Memory B cell (primary cell): ENCODE measurements around the gene LHX4.

ENCODE experiments used
- ATAC-seq: fragments of 150-1000 bp; cut with Tn5 transposase; 2 replicates; pipeline ENCODE4 v1.10.0; 2021; ENCODE audit warnings: low read depth, mild to moderate bottlenecking, moderate library complexity
- DNase-seq, 2 donors: peaks; one replicate each; pipeline ENCODE4 v3.0.0; 2022; ENCODE audit warnings: low spot score in 2 of 2
- H3K27ac Mint-ChIP-seq: one replicate; pipeline ENCODE4 v1.8.0; 2022; ENCODE audit warnings: mild to moderate bottlenecking, moderate library complexity, mixed read lengths
- H3K27me3 Mint-ChIP-seq: one replicate; pipeline ENCODE4 v1.8.0; 2022; ENCODE audit warnings: mixed read lengths
- H3K36me3 Mint-ChIP-seq: one replicate; pipeline ENCODE4 v1.8.0; 2022; ENCODE audit warnings: mild to moderate bottlenecking, mixed read lengths
- H3K4me1 Mint-ChIP-seq: one replicate; pipeline ENCODE4 v1.8.0; 2022; ENCODE audit warnings: mixed read lengths
- H3K4me3 Mint-ChIP-seq: one replicate; pipeline ENCODE4 v1.8.0; 2022; ENCODE audit warnings: mild to moderate bottlenecking, moderate library complexity, mixed read lengths
- H3K9me3 Mint-ChIP-seq: one replicate; pipeline ENCODE4 v1.8.0; 2022; ENCODE audit warnings: mixed read lengths

The LHX4 gene

DNA sequence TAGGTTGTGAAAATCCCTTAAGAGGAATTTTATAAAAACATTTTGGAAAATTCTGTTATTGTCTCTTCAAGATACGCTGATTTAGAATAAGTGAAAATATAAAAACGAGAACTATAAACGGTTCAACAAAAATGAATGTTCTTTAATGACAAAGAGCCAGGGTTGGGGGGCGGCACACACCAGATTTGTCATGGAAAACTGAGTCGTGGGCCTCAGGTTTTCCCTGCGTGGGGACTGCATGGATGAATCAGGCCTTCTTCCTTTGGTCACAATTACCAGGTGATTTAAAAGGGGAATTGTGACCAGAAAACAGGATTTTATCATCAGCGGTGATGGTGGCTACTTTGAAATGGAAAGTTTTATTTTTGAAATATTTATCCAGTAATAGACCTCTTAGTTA lies 8.6 kb downstream of the LHX4 start:
- Mint-ChIP-seq H3K36me3 (no peaks in the 10 kb centered on the region), H3K27ac (no peak overlapping the region), H3K4me1 (peaks cover 17% of the 10 kb centered on the region), H3K4me3 (no peak overlapping the region), H3K27me3 (peaks cover 40% of the 10 kb centered on the region), H3K9me3 (no peaks in the 10 kb centered on the region)
- ATAC-seq = no peak
- no peak for DNase-seq

DNA sequence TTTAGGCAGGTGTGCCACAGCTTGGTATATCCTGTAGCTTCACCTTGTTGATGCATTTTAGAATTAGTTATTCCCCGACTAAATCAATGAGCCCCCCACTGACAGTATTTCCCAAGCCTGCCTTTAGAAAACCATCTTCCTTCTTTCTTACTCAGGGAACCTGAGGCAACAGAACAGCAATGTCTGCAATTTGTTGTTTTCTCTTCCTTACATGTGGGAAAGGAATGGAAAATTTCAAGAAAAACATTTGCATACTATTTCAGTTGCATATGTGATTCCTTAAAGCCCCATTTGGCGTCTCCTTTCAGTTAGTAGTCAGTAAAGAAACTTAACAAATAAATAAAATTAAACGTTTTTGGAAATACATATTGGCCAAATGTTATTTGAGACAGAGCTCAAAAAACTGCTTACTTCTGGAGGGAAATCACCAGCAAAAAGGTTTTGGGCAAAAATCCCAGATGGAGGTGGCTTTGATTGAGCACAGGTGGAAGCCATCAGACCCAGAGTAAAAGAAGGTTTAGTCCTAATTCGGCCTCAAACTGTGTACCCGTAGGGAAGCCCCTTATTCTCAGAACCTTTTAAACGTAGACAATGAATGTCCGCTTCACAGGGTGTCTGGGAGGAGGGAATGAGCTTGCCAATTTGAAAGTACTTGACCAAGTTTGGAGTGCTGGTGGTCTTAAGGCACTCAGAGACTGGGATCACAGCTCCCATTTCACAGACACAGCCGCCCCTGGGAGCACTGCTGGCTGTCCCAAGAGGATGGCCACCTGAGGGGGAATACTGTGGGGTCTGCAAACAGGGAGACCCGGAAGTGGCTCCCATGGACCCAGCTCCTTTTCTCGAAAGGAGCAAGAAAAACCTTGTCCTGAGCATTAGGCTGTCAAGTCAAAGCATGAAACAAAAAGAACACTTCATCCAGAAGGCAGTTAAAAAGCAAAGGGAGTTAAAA lies 9.4 kb downstream of the LHX4 start:
- Mint-ChIP-seq H3K4me3 (no peak overlapping the region), H3K4me1 (peaks cover 16% of the 10 kb centered on the region), H3K27me3 (peaks cover 34% of the 10 kb centered on the region), H3K9me3 (no peaks in the 10 kb centered on the region), H3K27ac (no peak overlapping the region), H3K36me3 (no peaks in the 10 kb centered on the region)
- DNase-seq (no peak), ATAC-seq (no peak)

DNA sequence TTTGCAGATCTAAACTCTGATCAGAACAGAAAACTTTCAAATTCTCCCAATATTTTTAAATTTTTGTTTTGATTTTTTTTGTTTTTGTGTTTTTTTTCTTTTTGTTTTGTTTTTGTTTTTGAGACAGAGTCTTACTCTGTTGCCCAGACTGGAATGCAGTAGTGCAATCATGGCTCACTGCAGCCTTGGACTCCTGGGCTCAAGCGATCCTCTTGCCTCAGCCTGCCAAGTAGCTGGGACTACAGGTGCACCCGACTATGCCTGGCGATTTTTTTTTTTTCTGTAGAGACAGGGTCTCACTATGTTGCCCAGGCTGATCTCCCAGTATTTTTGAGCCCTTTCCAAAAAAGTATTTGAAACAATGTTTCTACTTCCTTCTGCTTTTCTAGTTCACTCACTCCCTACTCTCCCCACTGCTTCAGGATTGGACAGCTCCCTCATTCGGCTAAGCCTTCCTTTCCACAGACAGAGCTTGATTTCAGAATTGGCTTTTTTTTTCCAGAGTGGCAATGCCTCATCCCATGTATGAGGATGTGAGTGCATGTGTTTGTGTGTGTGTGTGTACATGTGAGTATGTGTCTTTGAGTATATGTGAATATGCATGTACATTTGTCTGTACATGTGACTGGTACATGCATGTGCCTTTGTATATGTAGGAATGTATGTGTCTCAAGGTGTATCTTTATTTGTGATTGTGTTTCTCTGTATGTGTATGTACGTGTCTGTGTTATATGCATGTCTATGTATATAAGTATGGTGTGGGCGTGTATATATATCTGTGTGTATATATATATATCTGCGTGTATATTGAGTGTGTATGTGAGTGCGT lies 11.9 kb downstream of the LHX4 start:
- ATAC-seq (no peak), DNase-seq (no peak)
- Mint-ChIP-seq H3K9me3 (no peaks in the 10 kb centered on the region), H3K36me3 (no peaks in the 10 kb centered on the region), H3K27me3 (peaks cover 28% of the 10 kb centered on the region), H3K4me1 (peaks cover 5% of the 10 kb centered on the region), H3K27ac (no peak overlapping the region), H3K4me3 (no peak overlapping the region)

DNA sequence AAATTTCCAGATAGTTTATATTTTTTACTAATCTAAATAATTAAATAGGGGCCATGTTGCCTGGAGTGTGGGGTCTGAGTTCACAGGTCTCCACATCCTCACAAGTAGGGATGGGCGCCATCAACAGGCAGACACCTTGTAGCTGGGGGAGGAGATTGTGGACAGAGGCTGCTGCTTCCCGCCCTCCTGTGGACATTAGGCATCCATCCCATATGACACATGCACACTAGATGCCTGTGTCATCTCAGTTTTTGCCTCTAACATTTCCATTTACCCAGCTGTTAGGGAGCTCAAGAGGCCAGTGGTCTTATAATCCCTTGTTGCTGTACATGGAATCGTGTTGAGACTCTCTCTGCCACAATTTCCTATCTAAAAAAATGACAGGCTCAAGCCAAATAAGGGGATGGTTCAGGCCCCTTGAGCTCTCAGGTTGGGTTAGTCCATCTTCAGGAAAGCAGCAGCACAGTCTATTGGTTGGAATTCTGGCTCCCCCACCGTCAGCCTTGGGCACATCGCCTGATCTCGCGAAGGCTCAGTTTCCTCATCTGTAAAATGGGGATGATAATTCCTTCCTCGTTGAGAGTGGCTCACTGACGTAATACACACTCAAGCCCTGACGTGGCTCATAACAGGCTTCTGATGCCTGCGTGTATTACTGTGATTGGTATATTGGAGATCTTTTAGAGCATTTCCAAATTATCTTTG lies 13.6 kb downstream of the LHX4 start:
- no peaks in the 10 kb centered on the region for H3K36me3 Mint-ChIP-seq

DNA sequence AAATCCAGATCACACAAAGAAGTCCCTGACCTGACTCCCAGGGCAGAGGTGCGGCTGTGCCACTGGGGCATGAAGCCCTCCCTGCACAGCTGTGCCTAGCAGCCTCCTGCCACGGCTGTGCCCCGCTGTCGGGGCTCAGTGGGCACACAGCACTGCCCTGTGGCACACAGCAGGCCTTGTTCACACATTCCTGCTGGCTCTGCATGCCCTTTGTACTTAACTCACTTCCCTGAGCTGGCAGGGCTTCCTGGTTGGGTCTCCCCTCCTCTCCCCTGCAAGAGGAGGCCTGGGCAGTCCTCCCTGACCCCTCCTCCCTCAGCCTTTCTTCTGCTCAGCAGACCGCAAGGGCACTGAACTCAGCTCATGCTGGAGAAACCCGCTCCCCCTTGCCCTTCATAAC lies 14.8 kb downstream of the LHX4 start:
- Mint-ChIP-seq H3K4me3 (no peak overlapping the region), H3K4me1 (peaks cover 3% of the 10 kb centered on the region), H3K9me3 (no peaks in the 10 kb centered on the region), H3K36me3 (no peaks in the 10 kb centered on the region), H3K27me3 (peaks cover 21% of the 10 kb centered on the region), H3K27ac (no peak overlapping the region)
- DNase-seq (no peak), ATAC-seq (no peak)

More for the DNA sequence above, 13.6 kb downstream of the LHX4 start:
- DNase-seq (no peak), ATAC-seq (no peak)
- Mint-ChIP-seq H3K4me1 (peaks cover 5% of the 10 kb centered on the region), H3K27ac (no peak overlapping the region), H3K9me3 (no peaks in the 10 kb centered on the region), H3K27me3 (peaks cover 21% of the 10 kb centered on the region), H3K4me3 (no peak overlapping the region)

DNA sequence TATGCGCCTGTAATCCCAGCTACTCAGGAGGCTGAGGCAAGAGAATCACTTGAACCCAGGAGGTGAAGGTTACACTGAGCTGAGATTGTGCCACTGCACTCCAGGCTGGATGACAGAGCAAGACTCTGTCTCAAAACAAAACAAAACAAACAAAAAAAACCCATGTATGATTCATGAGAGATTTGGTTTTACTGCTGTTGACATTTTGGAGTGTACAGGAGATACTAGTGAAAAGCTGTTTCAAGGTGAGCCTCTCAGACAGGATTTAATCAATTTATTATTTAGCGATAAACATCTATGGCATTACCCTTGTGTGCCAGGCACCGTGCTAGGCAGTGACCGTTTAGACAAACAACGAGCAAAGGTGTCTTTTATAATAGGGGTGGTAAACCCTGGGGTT lies 16.5 kb downstream of the LHX4 start:
- no peaks in the 10 kb centered on the region for H3K36me3 Mint-ChIP-seq
- H3K4me1 Mint-ChIP-seq = peaks cover 3% of the 10 kb centered on the region
- DNase-seq = no peak
- H3K27me3 Mint-ChIP-seq = peaks cover 29% of the 10 kb centered on the region
- H3K27ac Mint-ChIP-seq = no peak overlapping the region
- ATAC-seq = no peak
- H3K9me3 Mint-ChIP-seq = no peaks in the 10 kb centered on the region
- H3K4me3 Mint-ChIP-seq = no peak overlapping the region

DNA sequence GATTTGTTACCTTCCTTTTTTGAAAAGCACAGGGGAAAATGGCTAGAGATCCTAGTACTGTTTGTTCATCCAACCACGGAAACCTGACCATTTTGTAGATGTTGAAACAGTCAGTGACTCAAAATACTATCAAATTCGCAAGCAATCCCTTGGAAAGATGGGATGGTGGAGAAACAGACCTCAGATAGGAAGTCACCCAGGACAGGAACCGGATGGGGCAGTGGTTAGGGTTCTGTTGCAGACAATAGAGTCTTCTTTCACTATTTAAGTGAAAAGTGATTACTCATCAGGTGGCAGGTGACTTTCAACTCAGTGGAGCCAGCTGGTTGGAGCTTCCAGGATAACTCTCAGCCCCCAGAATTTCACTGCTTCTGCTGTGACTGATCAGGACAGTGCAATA lies 17.0 kb downstream of the LHX4 start:
- no peak overlapping the region for H3K27ac Mint-ChIP-seq
- no peak for ATAC-seq
- H3K4me1 Mint-ChIP-seq = peaks cover 1% of the 10 kb centered on the region

DNA sequence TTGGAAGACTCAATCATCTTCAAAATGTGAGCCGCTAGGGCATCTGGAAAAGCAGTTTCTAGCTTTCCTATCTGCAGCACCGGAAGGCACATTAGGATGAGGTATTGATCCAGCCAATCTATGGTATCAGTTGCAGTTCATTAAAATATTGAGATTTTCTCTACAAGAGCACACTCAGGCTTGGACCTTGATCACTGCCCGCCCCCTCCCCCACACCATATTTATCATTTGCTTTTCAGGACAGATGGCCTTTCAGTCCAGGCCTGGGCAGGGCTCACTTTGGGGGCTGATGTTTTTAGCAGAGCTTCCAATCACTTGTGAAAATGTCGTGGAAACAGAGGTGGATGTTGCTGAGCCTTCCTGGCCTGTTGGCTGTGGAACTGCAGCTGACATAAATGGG lies 17.5 kb downstream of the LHX4 start:
- Mint-ChIP-seq H3K4me1 (peaks cover 2% of the 10 kb centered on the region), H3K27ac (no peak overlapping the region), H3K27me3 (peaks cover 24% of the 10 kb centered on the region), H3K9me3 (no peaks in the 10 kb centered on the region), H3K4me3 (no peak overlapping the region), H3K36me3 (no peaks in the 10 kb centered on the region)
- ATAC-seq (no peak), DNase-seq (no peak)

More for the DNA sequence above, 17.0 kb downstream of the LHX4 start:
- H3K27me3 Mint-ChIP-seq = peaks cover 27% of the 10 kb centered on the region
- no peak overlapping the region for H3K4me3 Mint-ChIP-seq
- no peaks in the 10 kb centered on the region for H3K9me3 Mint-ChIP-seq
- no peaks in the 10 kb centered on the region for H3K36me3 Mint-ChIP-seq
- DNase-seq = no peak

DNA sequence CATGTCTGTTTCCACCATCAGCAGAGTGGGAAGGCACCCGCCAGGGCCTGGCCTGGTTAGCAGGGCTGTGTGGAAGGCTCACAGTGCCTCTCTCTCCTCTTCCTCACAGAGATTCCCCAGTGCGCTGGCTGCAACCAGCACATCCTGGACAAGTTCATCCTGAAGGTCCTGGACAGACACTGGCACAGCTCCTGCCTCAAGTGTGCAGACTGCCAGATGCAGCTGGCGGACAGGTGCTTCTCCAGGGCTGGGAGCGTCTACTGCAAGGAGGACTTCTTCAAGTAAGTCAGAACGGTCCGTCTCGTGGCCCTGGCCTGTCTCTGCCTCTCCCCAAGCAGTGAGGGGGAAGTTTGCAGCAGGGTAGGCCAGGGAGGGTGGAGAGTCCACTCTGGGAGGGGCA lies 18.1 kb downstream of the LHX4 start:
- no peak overlapping the region for H3K4me3 Mint-ChIP-seq
- H3K4me1 Mint-ChIP-seq = peaks cover 3% of the 10 kb centered on the region
- H3K27ac Mint-ChIP-seq = no peak overlapping the region
- no peaks in the 10 kb centered on the region for H3K9me3 Mint-ChIP-seq
- no peak for DNase-seq
- ATAC-seq = no peak
- no peaks in the 10 kb centered on the region for H3K36me3 Mint-ChIP-seq
- peaks cover 27% of the 10 kb centered on the region for H3K27me3 Mint-ChIP-seq

DNA sequence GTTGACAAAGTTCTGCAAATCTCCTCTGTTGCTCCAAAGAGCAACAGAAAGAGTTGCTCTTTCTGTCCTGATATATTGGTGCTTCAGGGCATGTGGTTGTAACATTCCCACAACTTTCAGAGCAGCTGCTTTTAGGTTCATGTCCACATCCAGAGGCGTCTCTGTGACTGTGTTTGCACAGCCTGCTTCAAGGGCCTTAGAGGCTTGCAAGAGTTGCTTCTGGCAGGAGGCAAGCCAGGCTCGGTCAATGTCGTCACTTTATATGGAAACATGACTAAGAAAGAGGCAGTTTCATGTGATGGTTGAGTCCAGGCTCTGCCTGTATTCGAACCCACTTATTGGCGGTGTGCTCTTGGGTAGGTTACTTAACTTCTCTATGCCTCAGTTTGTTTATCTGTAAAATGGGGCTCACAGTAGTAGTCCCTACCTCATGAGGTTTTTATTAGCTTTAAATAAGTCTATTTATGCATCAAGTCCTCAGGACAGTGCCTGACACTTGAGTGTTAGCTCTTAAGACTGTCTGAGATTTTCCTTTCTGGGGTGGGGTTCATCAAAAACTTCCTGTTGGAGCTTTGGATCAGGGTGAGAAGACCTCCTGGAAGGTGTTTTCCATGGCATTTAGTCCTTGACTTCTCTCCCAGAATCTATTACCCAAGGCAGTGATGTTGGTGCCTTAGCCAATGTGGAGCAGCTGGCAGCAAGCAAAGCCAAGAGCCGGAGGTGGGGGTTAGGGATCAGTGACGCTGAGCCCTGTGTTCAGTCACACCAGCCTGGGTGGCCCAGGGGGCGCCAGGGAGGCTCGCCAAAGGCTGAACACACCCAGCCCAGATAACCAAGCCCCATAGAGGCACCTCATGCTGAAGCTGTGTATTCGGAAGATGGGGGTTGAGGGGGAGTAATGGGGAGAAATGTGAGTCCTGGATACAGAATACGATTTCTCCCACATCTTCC lies 18.9 kb downstream of the LHX4 start:
- Mint-ChIP-seq H3K4me1 (peaks cover 3% of the 10 kb centered on the region), H3K4me3 (no peak overlapping the region), H3K9me3 (no peaks in the 10 kb centered on the region), H3K36me3 (no peaks in the 10 kb centered on the region), H3K27me3 (peaks cover 29% of the 10 kb centered on the region), H3K27ac (no peak overlapping the region)
- no peak for ATAC-seq
- DNase-seq = no peak

DNA sequence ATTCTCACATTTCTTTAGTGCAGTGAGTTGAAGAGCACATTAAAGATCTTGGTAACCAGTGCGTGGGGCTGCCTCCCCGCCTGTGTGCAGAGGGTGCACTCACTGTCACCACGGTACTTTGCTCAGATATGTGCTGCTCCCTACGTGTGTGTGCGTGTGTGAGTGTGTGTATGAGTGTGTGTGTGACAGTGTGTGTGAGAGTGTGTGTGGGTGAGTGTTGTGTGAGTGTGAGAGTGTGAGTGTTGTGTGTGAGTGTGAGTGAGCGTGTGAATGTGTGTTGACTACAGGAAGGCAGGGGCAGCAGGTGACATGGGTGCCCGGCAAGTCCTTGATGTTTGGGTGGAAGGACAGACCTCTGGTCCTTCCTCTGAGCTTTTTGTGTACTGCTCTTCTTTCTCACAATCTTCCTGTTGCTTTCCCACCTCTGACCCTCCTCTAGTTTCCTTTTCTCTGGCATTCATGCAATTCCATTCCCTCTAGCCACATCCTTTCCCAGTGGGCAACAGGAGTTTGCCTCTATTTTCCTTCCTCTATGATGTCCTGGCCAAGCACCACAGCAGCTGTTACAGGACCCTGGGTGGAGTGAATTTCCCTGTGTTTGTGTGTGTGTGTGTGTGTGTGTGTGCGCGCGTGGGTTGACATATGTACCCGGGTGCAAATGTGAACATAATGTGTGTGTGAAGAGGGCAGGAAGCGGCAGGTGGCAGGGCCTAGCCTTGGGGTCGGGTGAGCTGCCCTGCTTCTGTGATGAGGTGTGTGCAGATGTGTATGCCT lies 19.8 kb downstream of the LHX4 start:
- Mint-ChIP-seq H3K4me3 (no peak overlapping the region), H3K27me3 (peaks cover 32% of the 10 kb centered on the region), H3K27ac (no peak overlapping the region), H3K36me3 (no peaks in the 10 kb centered on the region), H3K4me1 (peaks cover 3% of the 10 kb centered on the region), H3K9me3 (no peaks in the 10 kb centered on the region)
- DNase-seq (no peak), ATAC-seq (no peak)

DNA sequence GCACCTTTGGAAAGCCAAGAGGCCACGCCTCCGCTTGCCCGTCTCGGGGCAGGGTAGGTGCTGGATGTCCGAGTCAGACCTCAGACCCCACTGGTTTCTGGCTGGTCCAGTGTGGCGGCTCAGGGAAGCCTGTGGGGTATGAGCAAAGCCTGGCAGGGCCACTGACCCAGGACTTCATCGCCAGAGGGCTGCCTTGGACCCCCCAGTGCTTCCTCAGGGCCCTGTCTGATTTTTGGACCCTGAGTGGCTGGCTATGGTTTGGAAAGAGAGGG lies 20.4 kb downstream of the LHX4 start:
- ATAC-seq = no peak
- Mint-ChIP-seq H3K4me1 (peaks cover 3% of the 10 kb centered on the region), H3K27me3 (peaks cover 30% of the 10 kb centered on the region), H3K36me3 (no peaks in the 10 kb centered on the region), H3K27ac (no peak overlapping the region), H3K9me3 (no peaks in the 10 kb centered on the region), H3K4me3 (no peak overlapping the region)
- DNase-seq = no peak
